Smooth muscle cell (in vitro differentiated cells): ENCODE data around the gene CTBP2. TPM values are rescaled to one million over a fixed set of nuclear protein-coding genes. Genes with fewer than 3 reads are reported as not detected.

Experiments
- DNase-seq: peaks from one replicate; lab custom pipeline; 2025; ENCODE audit not compliant: unreplicated experiment; lab: John Stamatoyannopoulos, UW
- H2AFZ ChIP-seq: fragments of 200-600 bp; sonication (generic); 2 replicates; pipeline ENCODE4 v1.6.0; 2016; ENCODE audit warnings: antibody characterized with exemption, low read depth, mild to moderate bottlenecking
- H3F3A ChIP-seq: fragments of 200-600 bp; sonication (generic); 2 replicates; pipeline ENCODE4 v1.6.0; 2017; ENCODE audit warnings: antibody characterized with exemption, low read depth
- H3K27ac ChIP-seq: fragments of 200-600 bp; sonication (generic); 2 replicates; pipeline ENCODE4 v1.5.1; 2016; ENCODE audit warnings: low read depth, mild to moderate bottlenecking
- H3K27me3 ChIP-seq: fragments of 200-600 bp; sonication (generic); 2 replicates; pipeline ENCODE4 v1.6.1; 2016; ENCODE audit warnings: low read depth, mild to moderate bottlenecking
- H3K36me3 ChIP-seq: fragments of 200-600 bp; sonication (generic); 2 replicates; pipeline ENCODE4 v1.5.1; 2016; ENCODE audit warnings: low read depth
- H3K4me1 ChIP-seq: fragments of 200-600 bp; sonication (generic); 2 replicates; pipeline ENCODE4 v1.5.1; 2016; ENCODE audit warnings: low read depth
- H3K4me2 ChIP-seq: fragments of 200-600 bp; sonication (generic); 2 replicates; pipeline ENCODE4 v1.6.0; 2016; ENCODE audit warnings: mild to moderate bottlenecking
- H3K4me3 ChIP-seq: fragments of 200-600 bp; sonication (generic); 2 replicates; pipeline ENCODE4 v1.5.1; 2016; ENCODE audit warnings: mild to moderate bottlenecking
- H3K79me2 ChIP-seq: fragments of 200-600 bp; sonication (generic); 2 replicates; pipeline ENCODE4 v1.6.0; 2016; ENCODE audit warnings: low read depth, mild to moderate bottlenecking
- H3K9ac ChIP-seq: fragments of 200-600 bp; sonication (generic); 2 replicates; pipeline ENCODE4 v1.6.0; 2016; ENCODE audit warnings: low read depth
- H3K9me3 ChIP-seq: fragments of 200-600 bp; sonication (generic); replicated peaks from 2 replicates; pipeline ENCODE4 v1.5.1; 2016; ENCODE audit warnings: low read depth
- H4K20me1 ChIP-seq: fragments of 200-600 bp; sonication (generic); 2 replicates; pipeline ENCODE4 v1.6.0; 2016; ENCODE audit warnings: low read depth
- WGBS: methylation state at CpG from one replicate; pipeline ENCODE4 v1.1.7; 2016; ENCODE audit warnings: low lambda C conversion rate; 5-methylcytosine and 5-hydroxymethylcytosine counted together
- polyA plus RNA-seq: library from polyadenylated mRNA; unstranded; fragments of >200 nt; fragmentation: Nextera tagmentation; extraction: Ambion mirVana; gene quantifications from 2 replicates; pipeline ENCODE4 v1.2.1, GENCODE V29; 2016
- total RNA-seq: library from RNA; depleted of rRNA; stranded (reverse); fragments of >200 nt; gene quantifications from 2 replicates; pipeline ENCODE4 v1.2.3, GENCODE V29; 2014
- TF ChIP-seq, protein P1 (sequence below): fragments of 200-600 bp; sonication (generic); IDR thresholded peaks from 2 replicates; pipeline ENCODE4 v1.5.1; 2017; ENCODE audit warnings: borderline replicate concordance, mild to moderate bottlenecking, antibody characterized with exemption; ENCODE audit not compliant: insufficient read depth, poor library complexity, severe bottlenecking

The CTBP2 gene
- total and polyA plus RNA-seq, 2 experiments from 2014 or later = 49.9 to 69.5 TPM

DNA sequence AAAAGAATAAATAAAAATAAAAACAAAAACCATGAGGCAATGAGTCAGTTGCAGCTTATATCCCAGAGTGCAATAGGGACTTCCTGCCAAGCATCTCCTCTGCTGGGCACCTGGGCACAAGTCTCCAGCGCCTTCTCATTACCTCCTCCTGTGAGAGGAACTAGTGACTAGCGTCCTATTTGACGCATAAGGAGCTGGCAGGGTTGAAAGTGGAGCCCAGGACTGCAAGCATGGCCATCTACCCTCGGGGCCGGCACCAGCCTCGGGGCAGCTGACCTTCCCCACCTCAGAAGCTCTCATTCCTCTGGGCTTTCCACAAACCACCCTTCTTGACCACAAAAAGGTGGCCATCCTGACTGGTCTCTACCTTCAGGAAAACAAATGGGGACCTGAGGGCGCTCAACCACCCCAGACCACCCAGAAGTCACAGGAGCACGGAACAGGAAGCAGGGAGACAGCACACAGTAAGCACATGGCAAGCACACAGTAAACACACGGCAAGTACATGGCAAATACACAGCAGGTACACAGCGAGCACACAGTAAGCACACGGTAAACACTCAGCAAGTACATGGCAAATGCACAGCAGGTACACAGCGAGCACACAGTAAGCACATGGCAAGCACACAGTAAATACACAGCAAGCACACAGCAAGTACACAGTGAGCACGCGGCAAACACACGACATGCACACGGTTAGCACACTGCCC, 19.1 kb downstream of the CTBP2 start:
- no peak overlapping the region for H3K9ac ChIP-seq
- 98% methylated on average over 16 of the region's 16 CpGs for WGBS
- peaks cover 100% of the 10 kb centered on the region for H4K20me1 ChIP-seq
- H3K4me2 ChIP-seq = no peak overlapping the region
- H3K79me2 ChIP-seq = peaks cover 100% of the 10 kb centered on the region
- H3K27me3 ChIP-seq = no peaks in the 10 kb centered on the region
- H3K4me3 ChIP-seq = no peak overlapping the region
- no peak overlapping the region for H2AFZ ChIP-seq
- TF ChIP-seq, protein P1, sequence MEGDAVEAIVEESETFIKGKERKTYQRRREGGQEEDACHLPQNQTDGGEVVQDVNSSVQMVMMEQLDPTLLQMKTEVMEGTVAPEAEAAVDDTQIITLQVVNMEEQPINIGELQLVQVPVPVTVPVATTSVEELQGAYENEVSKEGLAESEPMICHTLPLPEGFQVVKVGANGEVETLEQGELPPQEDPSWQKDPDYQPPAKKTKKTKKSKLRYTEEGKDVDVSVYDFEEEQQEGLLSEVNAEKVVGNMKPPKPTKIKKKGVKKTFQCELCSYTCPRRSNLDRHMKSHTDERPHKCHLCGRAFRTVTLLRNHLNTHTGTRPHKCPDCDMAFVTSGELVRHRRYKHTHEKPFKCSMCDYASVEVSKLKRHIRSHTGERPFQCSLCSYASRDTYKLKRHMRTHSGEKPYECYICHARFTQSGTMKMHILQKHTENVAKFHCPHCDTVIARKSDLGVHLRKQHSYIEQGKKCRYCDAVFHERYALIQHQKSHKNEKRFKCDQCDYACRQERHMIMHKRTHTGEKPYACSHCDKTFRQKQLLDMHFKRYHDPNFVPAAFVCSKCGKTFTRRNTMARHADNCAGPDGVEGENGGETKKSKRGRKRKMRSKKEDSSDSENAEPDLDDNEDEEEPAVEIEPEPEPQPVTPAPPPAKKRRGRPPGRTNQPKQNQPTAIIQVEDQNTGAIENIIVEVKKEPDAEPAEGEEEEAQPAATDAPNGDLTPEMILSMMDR = no peak
- H3K27ac ChIP-seq = no peak overlapping the region
- no peaks in the 10 kb centered on the region for H3K36me3 ChIP-seq
- no peaks in the 10 kb centered on the region for H3K9me3 ChIP-seq
- no peaks in the 10 kb centered on the region for H3K4me1 ChIP-seq
- H3F3A ChIP-seq = no peaks in the 10 kb centered on the region
- DNase-seq = no peak

DNA sequence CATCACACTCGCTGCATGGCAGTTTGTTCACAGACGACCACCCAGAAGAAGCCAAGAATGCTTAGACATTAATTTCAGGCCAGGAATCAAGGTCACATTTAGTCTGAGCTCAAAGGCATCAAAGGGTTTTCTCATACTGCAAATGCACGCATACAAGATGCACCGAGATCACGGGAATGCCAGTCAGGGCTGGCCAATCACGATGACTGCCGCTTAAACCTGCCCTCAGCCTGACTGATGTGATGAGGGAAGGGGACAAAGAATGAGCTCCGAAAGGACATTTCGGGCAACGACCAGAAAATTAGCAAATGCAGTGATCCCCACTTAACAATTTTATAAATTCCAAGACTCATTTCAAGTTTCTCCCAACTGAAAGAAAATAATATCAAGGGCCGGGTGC, 20.2 kb downstream of the CTBP2 start:
- WGBS = 97% methylated on average over 11 of the region's 11 CpGs
- no peak for DNase-seq
- Histone ChIP-seq H3K27me3 (no peaks in the 10 kb centered on the region), H3K4me2 (no peak overlapping the region), H3K4me1 (no peaks in the 10 kb centered on the region), H3K9me3 (no peaks in the 10 kb centered on the region), H3K79me2 (peaks cover 100% of the 10 kb centered on the region), H3F3A (no peaks in the 10 kb centered on the region), H3K27ac (no peak overlapping the region), H3K4me3 (no peak overlapping the region), H3K9ac (no peak overlapping the region), H3K36me3 (no peaks in the 10 kb centered on the region), H4K20me1 (peaks cover 100% of the 10 kb centered on the region), H2AFZ (no peak overlapping the region)
- TF ChIP-seq, protein P1 = no peak

DNA sequence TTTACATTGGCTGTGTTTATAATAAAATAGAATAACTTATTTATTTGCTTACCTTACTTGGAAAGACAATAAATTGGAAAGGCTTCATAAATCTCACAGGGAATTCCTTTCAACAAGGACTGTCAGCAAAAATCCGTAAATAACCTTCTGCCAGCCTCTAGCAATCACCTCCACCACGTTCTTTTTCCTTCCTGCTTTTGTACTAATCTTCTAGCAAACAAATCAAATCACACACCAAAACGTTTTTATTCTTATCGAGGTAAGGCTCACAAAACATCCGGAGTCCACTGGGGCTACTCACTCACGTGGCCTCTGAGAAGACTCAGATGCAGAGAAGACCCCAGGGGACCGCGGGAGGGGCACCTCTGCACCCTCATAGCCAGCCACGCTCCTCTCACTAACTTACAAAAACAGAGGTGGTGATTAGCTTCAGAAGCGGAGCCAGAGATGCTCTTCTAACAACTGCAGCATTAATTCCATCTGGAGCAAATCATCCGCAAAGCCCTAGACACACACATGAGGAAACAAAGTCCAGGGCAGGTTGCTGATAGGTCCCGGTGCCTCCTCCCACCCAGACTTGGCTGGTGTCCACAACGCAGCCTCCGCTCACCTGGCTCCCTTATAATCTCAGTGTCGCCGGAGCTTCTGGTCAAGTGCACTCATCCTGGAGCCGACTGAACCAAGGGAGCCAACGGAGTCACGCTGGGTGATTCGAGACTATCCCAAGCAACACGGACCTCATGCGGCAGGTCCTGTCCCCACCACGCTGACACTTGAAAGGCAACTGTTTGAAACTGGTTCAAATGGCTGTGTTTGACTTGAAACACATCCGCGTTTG, 22.5 kb downstream of the CTBP2 start:
- H3K9ac ChIP-seq = no peak overlapping the region
- H2AFZ ChIP-seq = no peak overlapping the region
- DNase-seq = no peak
- no peak overlapping the region for H3K4me2 ChIP-seq
- H3K27ac ChIP-seq = no peak overlapping the region
- no peaks in the 10 kb centered on the region for H3F3A ChIP-seq
- peaks cover 98% of the 10 kb centered on the region for H3K79me2 ChIP-seq
- no peak overlapping the region for H3K4me3 ChIP-seq
- H3K27me3 ChIP-seq = no peaks in the 10 kb centered on the region
- H4K20me1 ChIP-seq = peaks cover 100% of the 10 kb centered on the region
- no peaks in the 10 kb centered on the region for H3K9me3 ChIP-seq
- H3K4me1 ChIP-seq = peaks cover 4% of the 10 kb centered on the region
- H3K36me3 ChIP-seq = no peaks in the 10 kb centered on the region
- WGBS = 91% methylated on average over 25 of the region's 25 CpGs
- TF ChIP-seq, protein P1 = no peak
